Cortex of kidney (tissue), 1 donor: ENCODE data around the gene NDUFAF2.
"Not testable (repeated sequence)": the region's sequence is repeated elsewhere in the genome, so short reads cannot be mapped to it uniquely, and the experiment has no call there.

ENCODE experiments used
- DNase-seq: peaks from one replicate; lab custom pipeline; 2025; lab: John Stamatoyannopoulos, UW

Gene NDUFAF2

GRCh38 chr5:60993425-60993824 lies 48.4 kb downstream of the NDUFAF2 start:
- no peak for DNase-seq

GRCh38 chr5:60993875-60994571 lies 49.0 kb downstream of the NDUFAF2 start:
- no peak for DNase-seq

GRCh38 chr5:60996368-60996767 lies 51.4 kb downstream of the NDUFAF2 start:
- DNase-seq: no peak

- no peak for DNase-seq
Observed at GRCh38 chr5:60997721-60998120, 52.7 kb downstream of the NDUFAF2 start.

GRCh38 chr5:61000887-61001286 lies 55.9 kb downstream of the NDUFAF2 start:
- no peak for DNase-seq

- no peak for DNase-seq
Observed at GRCh38 chr5:61001647-61002046, 56.6 kb downstream of the NDUFAF2 start.

GRCh38 chr5:61002611-61003355 lies 57.8 kb downstream of the NDUFAF2 start:
- DNase-seq: no peak

- DNase-seq: no peak
Observed at GRCh38 chr5:61004448-61004847, 59.4 kb downstream of the NDUFAF2 start.

- no peak for DNase-seq
Observed at GRCh38 chr5:61009907-61010306, 64.9 kb downstream of the NDUFAF2 start.

- no peak for DNase-seq
Observed at GRCh38 chr5:61010467-61011454, 65.8 kb downstream of the NDUFAF2 start.

- no peak for DNase-seq
Observed at GRCh38 chr5:61018062-61018461, 73.1 kb downstream of the NDUFAF2 start.

GRCh38 chr5:61019642-61020041 lies 74.6 kb downstream of the NDUFAF2 start:
- DNase-seq: no peak

GRCh38 chr5:61020415-61020814 lies 75.4 kb downstream of the NDUFAF2 start:
- no peak for DNase-seq

GRCh38 chr5:61023131-61023530 lies 78.1 kb downstream of the NDUFAF2 start:
- no peak for DNase-seq

- no peak for DNase-seq
Observed at GRCh38 chr5:61026004-61026403, 81.0 kb downstream of the NDUFAF2 start.

GRCh38 chr5:61028382-61028781 lies 83.4 kb downstream of the NDUFAF2 start:
- no peak for DNase-seq

GRCh38 chr5:61029456-61030162 lies 84.6 kb downstream of the NDUFAF2 start:
- DNase-seq: no peak

- DNase-seq: no peak
Observed at GRCh38 chr5:61030163-61030482, 85.1 kb downstream of the NDUFAF2 start.

GRCh38 chr5:61031301-61031700 lies 86.3 kb downstream of the NDUFAF2 start:
- DNase-seq: not testable (repeated sequence)

GRCh38 chr5:61044545-61044944 lies 99.5 kb downstream of the NDUFAF2 start:
- DNase-seq: no peak

- DNase-seq: no peak
Observed at GRCh38 chr5:61047346-61047745, 102.3 kb downstream of the NDUFAF2 start.

- no peak for DNase-seq
Observed at GRCh38 chr5:61048534-61048933, 103.5 kb downstream of the NDUFAF2 start.
